NCI-H146 treated with DMSO at 0.1 percent for 48 hours (cell line): ENCODE data around the gene ADPRM.
A peak's percentile ranks its signal among the peaks of the same experiment; 100 is the strongest.

Source experiments
- DNase-seq: peaks from one replicate; lab custom pipeline; 2025; ENCODE audit not compliant: unreplicated experiment; lab: John Stamatoyannopoulos, UW

Gene ADPRM

GRCh38 chr17:10738521-10739258, 41.3 kb downstream of the ADPRM start:
- DNase-seq, result no peak

DNA sequence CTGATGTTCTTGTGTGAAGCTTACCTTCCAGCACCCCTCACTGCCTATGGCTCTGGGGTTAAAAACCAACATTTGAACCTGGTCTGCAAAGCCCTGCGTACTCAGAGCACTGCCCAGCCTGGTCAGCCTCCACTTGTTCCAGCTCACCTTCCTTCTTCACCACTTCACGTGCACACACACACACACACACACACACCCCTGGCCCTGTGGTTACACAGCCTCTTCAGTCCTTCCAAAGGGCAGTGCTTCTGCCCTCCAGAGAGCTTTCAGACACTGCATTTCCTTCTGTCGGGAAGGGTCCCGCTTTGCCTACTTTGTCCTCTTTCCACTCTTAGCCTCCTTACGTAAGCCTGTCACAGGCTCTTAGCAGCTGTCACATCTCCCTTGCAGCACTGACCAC, 42.0 kb downstream of the ADPRM start:
- no peak for DNase-seq

- DNase-seq, result no peak
These were observed 44.2 kb downstream of the ADPRM start for GRCh38 chr17:10741416-10742135.

GRCh38 chr17:10742431-10742830, 45.0 kb downstream of the ADPRM start:
- no peak for DNase-seq

GRCh38 chr17:10743316-10744009, 46.1 kb downstream of the ADPRM start:
- no peak for DNase-seq

- DNase-seq, result no peak
These were observed 47.2 kb downstream of the ADPRM start for GRCh38 chr17:10744501-10745000.

GRCh38 chr17:10745231-10745630, 47.8 kb downstream of the ADPRM start:
- DNase-seq, result no peak

GRCh38 chr17:10748531-10749181, 51.3 kb downstream of the ADPRM start:
- DNase-seq, result no peak

GRCh38 chr17:10750210-10750609, 52.8 kb downstream of the ADPRM start:
- DNase-seq, result no peak

- DNase-seq, result peak; percentile 76
These were observed 54.2 kb downstream of the ADPRM start for GRCh38 chr17:10751563-10751962.

DNA sequence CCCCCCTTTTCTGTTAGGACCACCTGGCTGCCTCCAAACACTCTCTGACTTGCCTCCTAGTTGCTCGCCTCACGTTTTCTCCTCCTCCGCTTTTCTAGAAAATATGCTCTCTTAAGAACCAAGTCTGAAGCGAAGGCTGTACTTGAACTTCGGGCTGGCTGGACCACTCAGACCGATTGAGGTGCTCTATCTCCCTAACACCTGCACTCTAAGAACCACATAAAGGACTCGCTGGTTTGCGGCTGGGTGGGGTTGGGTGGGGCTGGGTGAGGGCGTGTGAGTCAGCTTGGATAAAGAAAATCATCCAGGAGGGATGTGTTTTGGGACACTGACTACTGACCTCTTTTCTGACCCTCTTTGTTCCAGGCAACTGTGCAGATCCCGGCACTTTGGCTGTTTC, 55.3 kb downstream of the ADPRM start:
- no peak for DNase-seq

- DNase-seq, result no peak
These were observed 56.7 kb downstream of the ADPRM start for GRCh38 chr17:10754109-10754508.

GRCh38 chr17:10754861-10755591, 57.6 kb downstream of the ADPRM start:
- DNase-seq, result no peak

DNA sequence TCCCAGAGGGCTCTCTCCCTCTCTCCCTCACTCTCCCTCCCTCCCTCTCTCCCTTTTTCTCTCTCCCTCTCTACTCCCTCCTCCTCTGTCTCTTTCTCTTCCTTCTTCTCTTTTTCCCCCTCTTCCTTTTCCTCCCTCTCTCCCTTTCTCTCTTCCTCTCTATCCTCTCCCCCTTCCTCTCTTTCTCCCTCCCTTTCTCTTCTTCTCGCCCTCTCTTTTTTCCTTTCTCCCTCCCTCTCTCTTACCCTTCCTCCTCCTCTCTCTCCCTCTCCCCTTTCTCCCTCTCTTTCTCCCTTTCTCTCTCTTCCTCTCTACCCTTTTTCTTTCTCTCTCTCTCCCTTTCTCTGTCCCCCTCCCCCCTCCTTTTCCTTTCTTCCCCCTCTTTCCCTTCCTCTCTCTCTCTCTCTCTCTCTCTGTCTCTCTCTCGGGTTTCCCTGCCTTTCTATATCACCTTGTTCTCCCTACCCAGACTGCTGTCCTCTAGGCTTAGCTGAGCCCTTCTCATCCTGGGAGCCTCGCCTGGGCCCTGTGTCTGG, 58.3 kb downstream of the ADPRM start:
- DNase-seq, result no peak

GRCh38 chr17:10756185-10756584, 58.8 kb downstream of the ADPRM start:
- DNase-seq, result no peak

DNA sequence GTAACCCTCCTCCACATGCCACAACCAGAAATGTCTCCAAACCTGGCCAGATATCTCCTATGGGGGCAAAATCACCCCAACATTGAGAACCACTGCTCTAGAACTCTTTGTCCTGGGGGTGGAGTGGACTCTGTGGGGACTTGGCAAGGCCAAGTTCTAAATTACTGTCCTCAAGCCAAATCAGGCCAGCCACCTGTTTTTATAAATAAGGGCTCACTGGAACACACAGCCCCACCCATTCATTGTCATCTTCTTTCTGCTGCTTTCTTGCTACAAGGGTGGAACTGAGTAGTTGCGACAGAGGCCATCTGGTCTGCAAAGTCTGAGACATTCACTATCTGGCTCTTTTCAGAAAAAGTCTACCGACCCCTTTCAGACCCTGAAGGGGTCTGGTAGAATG, 59.2 kb downstream of the ADPRM start:
- DNase-seq, result no peak

DNA sequence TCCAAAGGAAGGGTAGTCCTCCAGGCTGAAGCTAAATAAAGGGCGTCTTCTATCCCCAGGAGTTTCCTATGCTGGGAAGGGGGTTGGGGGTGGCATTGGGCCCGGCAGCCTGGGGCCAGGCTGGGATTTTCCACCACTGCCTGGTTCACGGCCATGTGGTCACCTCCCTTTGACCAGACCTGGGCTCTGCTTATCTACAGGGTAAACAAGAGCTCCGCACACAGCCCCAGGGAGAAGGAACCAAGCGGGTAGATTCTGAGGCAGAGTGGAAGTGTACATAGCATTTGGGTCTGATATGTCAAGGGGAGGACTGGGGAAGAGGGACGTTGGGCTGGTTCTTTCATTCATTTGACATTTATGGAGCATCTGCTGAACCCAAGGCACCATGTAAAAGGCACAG, 59.7 kb downstream of the ADPRM start:
- no peak for DNase-seq

DNA sequence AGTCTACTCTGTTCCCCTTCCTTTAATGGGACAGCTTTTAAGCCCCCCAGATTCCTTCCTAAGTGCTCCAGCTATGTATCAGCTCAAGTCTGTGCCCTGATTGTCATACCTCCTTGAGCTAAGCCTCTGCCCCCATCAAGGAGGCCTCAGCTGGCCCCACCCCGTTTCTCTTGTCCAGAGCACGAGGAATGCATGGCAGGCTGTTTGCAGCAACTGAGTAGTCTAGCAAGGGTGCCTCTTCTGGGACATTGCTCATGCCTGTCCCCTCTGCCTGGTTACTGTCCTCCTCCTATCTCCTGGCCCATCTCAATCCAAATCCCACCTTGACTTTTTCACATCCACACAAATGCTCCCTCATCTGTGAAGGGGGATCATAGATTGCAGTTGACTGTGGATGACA, 60.3 kb downstream of the ADPRM start:
- no peak for DNase-seq

DNA sequence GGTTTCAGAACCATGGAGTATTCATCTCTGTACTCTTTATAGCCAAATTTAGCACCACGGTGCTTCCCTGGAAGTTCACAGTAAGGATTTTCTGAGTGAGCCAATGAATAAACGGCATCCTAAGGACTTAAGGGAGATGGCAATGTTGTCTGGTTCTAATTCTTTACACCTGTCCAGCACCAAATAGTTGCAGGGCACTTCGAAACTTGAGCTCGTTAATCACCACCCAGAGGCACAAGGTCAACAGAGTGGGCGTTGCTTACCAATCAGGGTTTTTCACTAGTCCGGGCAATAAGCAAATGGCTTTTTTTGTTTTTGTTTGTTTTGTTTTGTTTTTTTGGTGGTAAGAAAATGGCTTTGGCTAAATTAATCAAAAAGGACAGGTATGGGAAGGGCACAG, 60.7 kb downstream of the ADPRM start:
- DNase-seq, result no peak
